Fibroblast of lung (primary cell): ENCODE data around the gene OR51V1. TPM values are rescaled to one million over a fixed set of nuclear protein-coding genes. Genes with fewer than 3 reads are reported as not detected.

Experiments used
- DNase-seq, 2 donors: peaks; one replicate each; pipeline versions ENCODE4 v3.0.0 to v3.0.0-alpha.2; 2010; ENCODE audit warnings: low read depth in 2 of 2
- H2AFZ ChIP-seq: 2 replicates; pipeline ENCODE4 v1.5.1; 2012; ENCODE audit warnings: low read length, control low read depth, inconsistent platforms
- H3K27ac ChIP-seq: 2 replicates; pipeline ENCODE4 v1.5.1; 2011; ENCODE audit warnings: low read length, control low read depth; ENCODE audit not compliant: insufficient read depth
- H3K27me3 ChIP-seq: 2 replicates; pipeline ENCODE4 v1.5.1; 2011; ENCODE audit warnings: mild to moderate bottlenecking, low read length; ENCODE audit not compliant: control insufficient read depth, insufficient read depth
- H3K36me3 ChIP-seq: 2 replicates; pipeline ENCODE4 v1.5.1; 2011; ENCODE audit warnings: low read length; ENCODE audit not compliant: control insufficient read depth, insufficient read depth
- H3K4me1 ChIP-seq: 2 replicates; pipeline ENCODE4 v1.5.1; 2011; ENCODE audit warnings: low read length; ENCODE audit not compliant: control insufficient read depth, insufficient read depth; ENCODE audit errors: extremely low read depth
- H3K4me2 ChIP-seq: 2 replicates; pipeline ENCODE4 v1.5.1; 2011; ENCODE audit warnings: low read length, control low read depth; ENCODE audit not compliant: insufficient read depth; ENCODE audit errors: extremely low read depth
- H3K4me3 ChIP-seq, 4 experiments: fragments of 200-600 bp in 1 of 4; sonication (generic) in 1 of 4; replicated peaks in 1 of 4; 2 replicates each; pipeline ENCODE4 v1.5.1; 2011 to 2016; ENCODE audit warnings: low read length in 4 of 4, low read depth in 3 of 4, mild to moderate bottlenecking in 3 of 4, control low read depth in 2 of 4, inconsistent platforms in 1 of 4, mixed read lengths in 1 of 4; ENCODE audit not compliant: insufficient read depth in 1 of 4; ENCODE audit errors: control extremely low read depth in 1 of 4
- H3K79me2 ChIP-seq: 2 replicates; pipeline ENCODE4 v1.5.1; 2012; ENCODE audit warnings: mild to moderate bottlenecking, low read length, inconsistent platforms; ENCODE audit not compliant: control insufficient read depth, insufficient read depth
- H3K9ac ChIP-seq: 2 replicates; pipeline ENCODE4 v1.5.1; 2011; ENCODE audit warnings: mild to moderate bottlenecking, low read length, control low read depth; ENCODE audit not compliant: insufficient read depth
- H3K9me3 ChIP-seq: 2 replicates; pipeline ENCODE4 v1.5.1; 2012; ENCODE audit warnings: low read depth, low read length; ENCODE audit not compliant: control insufficient read depth, insufficient read depth
- H4K20me1 ChIP-seq: 2 replicates; pipeline ENCODE4 v1.5.1; 2011; ENCODE audit warnings: low read length; ENCODE audit not compliant: control insufficient read depth, insufficient read depth; ENCODE audit errors: extremely low read depth
- EZH2 ChIP-seq: IDR thresholded peaks from 2 replicates; pipeline ENCODE4 v1.5.1; 2012; ENCODE audit warnings: low read length, control low read depth, mild to moderate bottlenecking; ENCODE audit errors: missing control alignments
- polyA plus RNA-seq, 2 donors: library from polyadenylated mRNA; depleted of rRNA in 1 of 2; stranded (reverse) in 1 of 2; unstranded in 1 of 2; fragments of >200 nt; gene quantifications; 2 replicates each; pipeline ENCODE4 v1.2.1, GENCODE V29; 2011 to 2012; ENCODE audit warnings: missing spikeins in 1 of 2
- total RNA-seq: library from RNA; depleted of rRNA; stranded (reverse); fragments of >200 nt; gene quantifications from 2 replicates; pipeline ENCODE4 v1.2.1, GENCODE V29; 2014
- TF ChIP-seq, protein P1 (sequence below), 2 donors: IDR thresholded peaks in 1 of 2; conservative IDR thresholded peaks in 1 of 2; 1 replicate in 1 of 2; 2 replicates in 1 of 2; pipeline ENCODE4 v1.5.1; 2011 to 2012; ENCODE audit warnings: low read length in 2 of 2, control low read depth in 1 of 2, inconsistent platforms in 1 of 2, low read depth in 1 of 2, mild to moderate bottlenecking in 1 of 2

Gene OR51V1
- total and polyA plus RNA-seq, 2 donors (not counting 1 experiment from before 2014, with no cell fraction given) = not detected

DNA sequence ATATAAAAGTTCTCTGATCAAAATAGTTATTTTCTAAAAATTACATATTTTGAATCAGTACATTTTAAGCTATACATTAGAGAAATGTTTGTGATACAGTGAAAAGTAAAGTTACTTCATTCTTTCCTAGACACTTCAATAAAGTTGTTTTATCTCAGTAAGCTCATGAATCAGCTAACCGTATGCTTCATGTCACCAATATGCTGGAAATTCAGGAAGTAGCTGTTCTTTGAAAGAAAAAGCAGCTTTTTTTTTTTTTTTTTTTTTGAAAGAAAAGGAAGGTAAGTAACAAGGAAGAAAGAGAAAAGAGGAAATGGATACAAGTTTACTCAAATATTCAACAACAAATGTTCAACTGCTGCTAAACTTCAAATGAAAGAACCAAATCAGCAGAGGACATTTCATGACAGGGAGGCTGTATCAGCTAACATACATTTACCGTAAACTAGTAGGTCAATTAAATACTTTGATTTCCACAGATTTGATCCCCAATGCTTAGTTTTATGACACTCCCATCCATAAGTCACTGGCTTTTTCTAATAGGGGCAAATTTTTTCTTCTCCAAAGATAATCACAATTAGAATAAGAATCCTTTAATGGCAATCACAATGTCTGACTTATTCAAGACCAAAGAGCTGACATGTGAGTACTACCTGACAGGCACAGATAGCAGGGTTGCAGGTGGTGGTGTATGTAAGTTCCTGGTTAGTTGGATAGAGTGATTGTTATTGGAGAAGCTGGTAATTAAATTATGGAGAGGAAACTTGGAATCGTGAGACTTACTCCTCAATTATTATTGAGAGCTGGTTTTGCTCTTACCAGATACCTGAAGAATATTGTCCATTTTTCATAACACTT, 46.7 kb downstream of the OR51V1 start:
- no peak for DNase-seq
- Histone ChIP-seq H2AFZ (no peak overlapping the region), H3K27ac (no peak overlapping the region)

DNA sequence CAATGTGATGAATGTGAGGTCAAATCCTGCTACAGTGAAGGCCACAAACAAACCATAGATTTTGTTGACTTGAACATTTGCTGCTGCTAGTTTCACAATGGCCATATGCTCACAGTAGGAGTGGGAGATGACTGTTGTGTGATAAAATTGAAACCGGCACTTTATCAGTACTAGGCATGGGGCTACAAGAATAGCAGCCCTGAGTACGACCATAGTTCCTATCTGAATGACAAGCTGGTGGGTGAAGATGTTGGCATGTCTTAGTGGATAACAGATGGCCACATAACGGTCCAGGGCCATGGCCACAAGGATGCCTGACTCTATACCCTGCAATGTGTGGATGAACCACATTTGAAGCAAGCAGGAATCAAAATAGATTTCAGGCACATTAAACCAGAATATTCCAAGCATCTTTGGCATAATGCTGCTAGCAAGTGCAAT, 48.7 kb downstream of the OR51V1 start:
- Histone ChIP-seq H3K27me3 (no peaks in the 10 kb centered on the region), H3K4me1 (no peaks in the 10 kb centered on the region), H4K20me1 (no peaks in the 10 kb centered on the region), H2AFZ (no peak overlapping the region), H3K4me3 (no peak overlapping the region), H3K27ac (no peak overlapping the region), H3K4me2 (no peak overlapping the region), H3K9me3 (no peaks in the 10 kb centered on the region), H3K36me3 (no peaks in the 10 kb centered on the region), H3K79me2 (no peaks in the 10 kb centered on the region), H3K9ac (no peak overlapping the region)
- TF ChIP-seq EZH2 = no peak
- TF ChIP-seq, protein P1, sequence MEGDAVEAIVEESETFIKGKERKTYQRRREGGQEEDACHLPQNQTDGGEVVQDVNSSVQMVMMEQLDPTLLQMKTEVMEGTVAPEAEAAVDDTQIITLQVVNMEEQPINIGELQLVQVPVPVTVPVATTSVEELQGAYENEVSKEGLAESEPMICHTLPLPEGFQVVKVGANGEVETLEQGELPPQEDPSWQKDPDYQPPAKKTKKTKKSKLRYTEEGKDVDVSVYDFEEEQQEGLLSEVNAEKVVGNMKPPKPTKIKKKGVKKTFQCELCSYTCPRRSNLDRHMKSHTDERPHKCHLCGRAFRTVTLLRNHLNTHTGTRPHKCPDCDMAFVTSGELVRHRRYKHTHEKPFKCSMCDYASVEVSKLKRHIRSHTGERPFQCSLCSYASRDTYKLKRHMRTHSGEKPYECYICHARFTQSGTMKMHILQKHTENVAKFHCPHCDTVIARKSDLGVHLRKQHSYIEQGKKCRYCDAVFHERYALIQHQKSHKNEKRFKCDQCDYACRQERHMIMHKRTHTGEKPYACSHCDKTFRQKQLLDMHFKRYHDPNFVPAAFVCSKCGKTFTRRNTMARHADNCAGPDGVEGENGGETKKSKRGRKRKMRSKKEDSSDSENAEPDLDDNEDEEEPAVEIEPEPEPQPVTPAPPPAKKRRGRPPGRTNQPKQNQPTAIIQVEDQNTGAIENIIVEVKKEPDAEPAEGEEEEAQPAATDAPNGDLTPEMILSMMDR (conservative IDR thresholded peaks at IDR 0.05 in 1 of 2, IDR thresholded peaks at IDR 0.05 in 1 of 2; ENCODE audit: low read depth in 1 of 2, low read length in 2 of 2) = no peak
- no peak for DNase-seq

More for the DNA sequence above, 46.7 kb downstream of the OR51V1 start:
- no peaks in the 10 kb centered on the region for H3K27me3 ChIP-seq
- H3K36me3 ChIP-seq = no peaks in the 10 kb centered on the region
- TF ChIP-seq, protein P1 (conservative IDR thresholded peaks at IDR 0.05 in 1 of 2, IDR thresholded peaks at IDR 0.05 in 1 of 2; ENCODE audit: low read depth in 1 of 2, low read length in 2 of 2) = no peak
- no peak for TF ChIP-seq EZH2
- no peaks in the 10 kb centered on the region for H3K79me2 ChIP-seq
- H3K9ac ChIP-seq = no peak overlapping the region
- H3K4me1 ChIP-seq = no peaks in the 10 kb centered on the region
- no peak overlapping the region for H3K4me2 ChIP-seq
- no peaks in the 10 kb centered on the region for H4K20me1 ChIP-seq
- H3K9me3 ChIP-seq = no peaks in the 10 kb centered on the region
- H3K4me3 ChIP-seq = no peak overlapping the region

Other genes starting within 250 kb of the OR51V1 start
- not detected in 2 replicates for gene OR51A2, start 245.0 kb downstream of the OR51V1 start, total RNA-seq
- not detected in 2 replicates for gene OR51A2, start 245.0 kb downstream of the OR51V1 start, polyA plus RNA-seq
- gene OR51L1, start 205.8 kb downstream of the OR51V1 start, total RNA-seq = not detected in 2 replicates
- gene OR51L1, start 205.8 kb downstream of the OR51V1 start, polyA plus RNA-seq = not detected in 2 replicates
- gene OR52J3, start 154.2 kb downstream of the OR51V1 start, total RNA-seq = not detected in 2 replicates
- gene OR52J3, start 154.2 kb downstream of the OR51V1 start, polyA plus RNA-seq = not detected in 2 replicates
- gene OR52E2, start 141.1 kb downstream of the OR51V1 start, total RNA-seq = not detected in 2 replicates
- not detected in 2 replicates for gene OR52E2, start 141.1 kb downstream of the OR51V1 start, polyA plus RNA-seq
- gene OR52E1, start 131.1 kb downstream of the OR51V1 start, total RNA-seq = not detected in 2 replicates
- gene OR52E1, start 131.1 kb downstream of the OR51V1 start, polyA plus RNA-seq = not detected in 2 replicates
- not detected in 2 replicates for gene OR52A5, start 62.3 kb downstream of the OR51V1 start, total RNA-seq
- not detected in 2 replicates for gene OR52A5, start 62.3 kb downstream of the OR51V1 start, polyA plus RNA-seq
- gene OR52A1, start 45.9 kb downstream of the OR51V1 start, total RNA-seq = not detected in 2 replicates
- not detected in 2 replicates for gene OR52A1, start 45.9 kb downstream of the OR51V1 start, polyA plus RNA-seq
- not detected in 2 replicates for gene HBB, start 26.4 kb upstream of the OR51V1 start, total RNA-seq
- gene HBB, start 26.4 kb upstream of the OR51V1 start, polyA plus RNA-seq = 0.16 and 0.22 TPM in 2 replicates
- 5.9 TPM in 1 of 2 replicates, not detected in the other for gene HBD, start 33.8 kb upstream of the OR51V1 start, total RNA-seq
- gene HBD, start 33.8 kb upstream of the OR51V1 start, polyA plus RNA-seq = 17.1 and 53.4 TPM in 2 replicates
- not detected in 2 replicates for gene HBG1, start 49.2 kb upstream of the OR51V1 start, total RNA-seq
- gene HBG1, start 49.2 kb upstream of the OR51V1 start, polyA plus RNA-seq = 0.41 and 0.46 TPM in 2 replicates
- not detected in 2 replicates for gene HBG2, start 54.1 kb upstream of the OR51V1 start, total RNA-seq
- 0.93 and 2.6 TPM in 2 replicates for gene HBG2, start 54.1 kb upstream of the OR51V1 start, polyA plus RNA-seq
- 0.33 TPM in 1 of 2 replicates, not detected in the other for gene HBE1, start 69.3 kb upstream of the OR51V1 start, total RNA-seq
- 2.0 and 3.1 TPM in 2 replicates for gene HBE1, start 69.3 kb upstream of the OR51V1 start, polyA plus RNA-seq
- 0.17 TPM in 1 of 2 replicates, not detected in the other for gene OR51B4, start 101.3 kb upstream of the OR51V1 start, total RNA-seq
- not detected in 2 replicates for gene OR51B4, start 101.3 kb upstream of the OR51V1 start, polyA plus RNA-seq
- gene OR51B2, start 123.6 kb upstream of the OR51V1 start, total RNA-seq = not detected in 2 replicates
- gene OR51B2, start 123.6 kb upstream of the OR51V1 start, polyA plus RNA-seq = not detected in 2 replicates
- gene OR51B5, start 142.8 kb upstream of the OR51V1 start, total RNA-seq = 0.17 and 0.26 TPM in 2 replicates
- 0.06 TPM in 1 of 2 replicates, not detected in the other for gene OR51B5, start 142.8 kb upstream of the OR51V1 start, polyA plus RNA-seq
- not detected in 2 replicates for gene OR51B6, start 150.8 kb upstream of the OR51V1 start, total RNA-seq
- not detected in 2 replicates for gene OR51B6, start 150.8 kb upstream of the OR51V1 start, polyA plus RNA-seq
- gene OR51M1, start 183.1 kb upstream of the OR51V1 start, total RNA-seq = not detected in 2 replicates
- 0.06 TPM in 1 of 2 replicates, not detected in the other for gene OR51M1, start 183.1 kb upstream of the OR51V1 start, polyA plus RNA-seq
- not detected in 2 replicates for gene OR51Q1, start 221.4 kb upstream of the OR51V1 start, total RNA-seq
- gene OR51Q1, start 221.4 kb upstream of the OR51V1 start, polyA plus RNA-seq = not detected in 2 replicates
- gene OR51I1, start 240.8 kb upstream of the OR51V1 start, total RNA-seq = 0.17 and 0.26 TPM in 2 replicates
- not detected in 2 replicates for gene OR51I1, start 240.8 kb upstream of the OR51V1 start, polyA plus RNA-seq
- under 0.01 TPM in 1 of 2 replicates, not detected in the other for gene OR51I2, start 248.6 kb upstream of the OR51V1 start, total RNA-seq
- gene OR51I2, start 248.6 kb upstream of the OR51V1 start, polyA plus RNA-seq = not detected in 2 replicates